Adrenal gland (tissue), 5 donors: ENCODE measurements around the gene LPCAT3.

Source experiments
- CTCF ChIP-seq, 6 experiments: fragments of 450-650 bp in 4 of 6; fragments of 200-600 bp in 2 of 6; sonication (generic) in 1 of 6; IDR thresholded peaks; 1 replicate in 5 of 6; 2 replicates in 1 of 6; pipeline versions ENCODE4 v1.5.1 to v1.8.0; 2016 to 2021; ENCODE audit warnings: antibody characterized with exemption in 6 of 6, mild to moderate bottlenecking in 2 of 6, moderate library complexity in 1 of 6
- POLR2A ChIP-seq, 2 donors: fragments of 450-650 bp; IDR thresholded peaks; one replicate each; pipeline ENCODE4 v1.6.1; 2017; ENCODE audit warnings: antibody characterized with exemption in 2 of 2, mild to moderate bottlenecking in 2 of 2, moderate library complexity in 1 of 2
- donor health status: DM: no; HTN: no; CAD: no.

- TF ChIP-seq POLR2A (IDR thresholded peaks at IDR 0.05) = no peak
- TF ChIP-seq CTCF (IDR thresholded peaks at IDR 0.05) = no peak
These were observed 50.6 kb downstream of the LPCAT3 start for GRCh38 chr12:6967651-6968100.
